HL-60 (cell line): ENCODE results near the gene LRRC46.

Source experiments
- DNase-seq, 2 experiments: peaks; one replicate each; pipeline ENCODE4 v3.0.0-alpha.2; 2010 to 2020; ENCODE audit warnings: low read depth in 1 of 2, low spot score in 1 of 2
- H3K27ac ChIP-seq: fragments of 250-450 bp; sonication (Bioruptor Pico); replicated peaks from 2 replicates; pipeline ENCODE4 v1.5.1; 2020; ENCODE audit warnings: mild to moderate bottlenecking, moderate library complexity
- H3K27me3 ChIP-seq: fragments of 250-450 bp; sonication (Bioruptor Pico); 2 replicates; pipeline ENCODE4 v1.5.1; 2021; ENCODE audit warnings: mild to moderate bottlenecking, moderate library complexity; ENCODE audit not compliant: insufficient read depth, poor library complexity, severe bottlenecking
- H3K4me3 ChIP-seq: replicated peaks from 2 replicates; pipeline ENCODE4 v1.5.1; 2011; ENCODE audit warnings: mild to moderate bottlenecking, control low read depth, low read length; ENCODE audit not compliant: insufficient read depth
- CTCF ChIP-seq: IDR thresholded peaks from one replicate; pipeline ENCODE4 v1.5.1; 2011; ENCODE audit warnings: low read length, control low read depth, inconsistent platforms; ENCODE audit not compliant: insufficient read depth
- GABPA ChIP-seq: IDR thresholded peaks from 2 replicates; pipeline ENCODE4 v1.6.1; 2012; ENCODE audit warnings: low read depth
- POLR2AphosphoS5 ChIP-seq: IDR thresholded peaks from 2 replicates; pipeline ENCODE4 v1.6.1; 2012; ENCODE audit warnings: low read depth
- SPI1 ChIP-seq: IDR thresholded peaks from 2 replicates; pipeline ENCODE4 v1.6.1; 2012; ENCODE audit warnings: low read depth, mild to moderate bottlenecking, borderline replicate concordance
- TF ChIP-seq, protein P1 (sequence below): IDR thresholded peaks from 2 replicates; pipeline ENCODE4 v1.6.1; 2012; ENCODE audit warnings: low read depth; ENCODE audit not compliant: insufficient replicate concordance

The LRRC46 gene

DNA sequence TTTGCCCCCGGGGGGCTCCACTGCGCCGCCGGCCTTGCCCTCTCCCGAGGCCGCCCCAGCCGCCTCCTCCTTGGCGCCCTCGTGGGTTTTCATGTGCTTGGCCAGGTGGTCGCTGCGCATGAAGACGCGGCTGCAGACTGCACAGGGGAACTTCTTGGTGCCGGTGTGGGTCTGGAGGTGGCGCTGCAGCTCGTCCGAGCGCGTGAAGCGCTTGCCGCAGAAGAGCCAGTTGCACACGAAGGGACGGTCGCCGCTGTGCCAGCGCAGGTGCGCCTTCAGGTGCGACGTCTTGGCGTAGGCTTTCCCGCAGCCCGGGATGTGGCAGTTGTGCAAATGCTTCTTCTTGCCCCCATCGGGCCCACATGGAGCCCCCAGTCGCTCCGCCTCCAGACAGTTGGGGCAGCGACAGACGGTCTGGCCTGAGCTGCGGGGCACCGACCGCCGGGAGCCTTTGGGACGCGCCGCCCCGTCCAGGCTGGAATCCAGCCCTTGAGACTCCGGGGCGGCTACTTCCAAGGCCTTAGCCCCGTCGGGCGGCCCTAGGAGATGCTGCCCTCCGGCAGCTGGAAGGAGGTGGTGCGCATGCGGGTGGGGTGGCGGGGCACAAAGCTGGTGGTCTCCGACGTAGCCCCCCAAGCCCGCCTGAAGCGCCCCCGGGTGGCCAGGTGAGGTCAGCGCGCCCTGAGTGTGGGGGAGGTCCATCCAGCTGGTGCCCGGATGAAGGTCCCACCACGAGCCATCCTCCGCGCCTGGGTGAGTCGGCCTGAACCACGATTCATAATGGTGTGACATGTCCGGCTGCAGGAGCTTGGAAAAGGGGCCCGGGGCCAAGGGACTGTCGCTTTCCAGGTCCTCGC lies 16.1 kb downstream of the LRRC46 start:
- TF ChIP-seq CTCF, result peak; percentile 29
- no peak for TF ChIP-seq POLR2AphosphoS5
- peak in 1 of 2 experiments; percentile 22 for DNase-seq
- no peak overlapping the region for H3K27ac ChIP-seq
- H3K4me3 ChIP-seq, result no peak overlapping the region
- peaks cover 68% of the 10 kb centered on the region for H3K27me3 ChIP-seq

- TF ChIP-seq POLR2AphosphoS5 (no peak), GABPA (no peak), SPI1 (no peak), CTCF (no peak)
- TF ChIP-seq, protein P1, sequence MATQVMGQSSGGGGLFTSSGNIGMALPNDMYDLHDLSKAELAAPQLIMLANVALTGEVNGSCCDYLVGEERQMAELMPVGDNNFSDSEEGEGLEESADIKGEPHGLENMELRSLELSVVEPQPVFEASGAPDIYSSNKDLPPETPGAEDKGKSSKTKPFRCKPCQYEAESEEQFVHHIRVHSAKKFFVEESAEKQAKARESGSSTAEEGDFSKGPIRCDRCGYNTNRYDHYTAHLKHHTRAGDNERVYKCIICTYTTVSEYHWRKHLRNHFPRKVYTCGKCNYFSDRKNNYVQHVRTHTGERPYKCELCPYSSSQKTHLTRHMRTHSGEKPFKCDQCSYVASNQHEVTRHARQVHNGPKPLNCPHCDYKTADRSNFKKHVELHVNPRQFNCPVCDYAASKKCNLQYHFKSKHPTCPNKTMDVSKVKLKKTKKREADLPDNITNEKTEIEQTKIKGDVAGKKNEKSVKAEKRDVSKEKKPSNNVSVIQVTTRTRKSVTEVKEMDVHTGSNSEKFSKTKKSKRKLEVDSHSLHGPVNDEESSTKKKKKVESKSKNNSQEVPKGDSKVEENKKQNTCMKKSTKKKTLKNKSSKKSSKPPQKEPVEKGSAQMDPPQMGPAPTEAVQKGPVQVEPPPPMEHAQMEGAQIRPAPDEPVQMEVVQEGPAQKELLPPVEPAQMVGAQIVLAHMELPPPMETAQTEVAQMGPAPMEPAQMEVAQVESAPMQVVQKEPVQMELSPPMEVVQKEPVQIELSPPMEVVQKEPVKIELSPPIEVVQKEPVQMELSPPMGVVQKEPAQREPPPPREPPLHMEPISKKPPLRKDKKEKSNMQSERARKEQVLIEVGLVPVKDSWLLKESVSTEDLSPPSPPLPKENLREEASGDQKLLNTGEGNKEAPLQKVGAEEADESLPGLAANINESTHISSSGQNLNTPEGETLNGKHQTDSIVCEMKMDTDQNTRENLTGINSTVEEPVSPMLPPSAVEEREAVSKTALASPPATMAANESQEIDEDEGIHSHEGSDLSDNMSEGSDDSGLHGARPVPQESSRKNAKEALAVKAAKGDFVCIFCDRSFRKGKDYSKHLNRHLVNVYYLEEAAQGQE, result no peak
- Histone ChIP-seq H3K27ac (no peak overlapping the region), H3K4me3 (no peak overlapping the region), H3K27me3 (peaks cover 73% of the 10 kb centered on the region)
- DNase-seq, result no peak
Measured at GRCh38 chr17:47848198-47848513, 16.7 kb downstream of the LRRC46 start.

DNA sequence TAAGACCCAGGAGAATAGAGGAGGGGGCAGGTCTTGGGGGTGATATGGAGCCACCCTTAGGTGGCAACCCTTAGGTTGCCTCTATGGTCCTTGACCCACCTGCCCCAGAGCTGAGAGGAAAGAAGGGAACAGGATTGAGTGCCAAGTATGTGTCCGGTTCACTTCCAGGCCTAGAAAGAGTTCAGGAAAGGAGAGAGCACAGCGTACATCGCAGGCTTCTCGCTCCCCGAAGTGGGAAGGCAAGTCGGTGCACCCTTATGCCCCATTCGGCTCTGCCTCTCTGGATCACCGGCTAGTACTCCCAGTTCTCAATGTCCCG lies 18.9 kb downstream of the LRRC46 start:
- Histone ChIP-seq H3K27ac (no peak overlapping the region), H3K4me3 (no peak overlapping the region), H3K27me3 (peaks cover 86% of the 10 kb centered on the region)

More for the DNA sequence above, 18.9 kb downstream of the LRRC46 start:
- TF ChIP-seq GABPA, result no peak
- TF ChIP-seq, protein P1, result no peak
- no peak for TF ChIP-seq POLR2AphosphoS5
- TF ChIP-seq SPI1, result no peak
- TF ChIP-seq CTCF, result no peak
- no peak for DNase-seq
